Measurements from ENCODE around the gene DEPDC5. TPM values are rescaled to one million over a fixed set of nuclear protein-coding genes. Genes with fewer than 3 reads are reported as not detected.
A peak's percentile ranks its signal among the peaks of the same experiment; 100 is the strongest.

The DEPDC5 gene
- total RNA-seq, 1 donor from 2014 or later: 14.8 TPM

DNA sequence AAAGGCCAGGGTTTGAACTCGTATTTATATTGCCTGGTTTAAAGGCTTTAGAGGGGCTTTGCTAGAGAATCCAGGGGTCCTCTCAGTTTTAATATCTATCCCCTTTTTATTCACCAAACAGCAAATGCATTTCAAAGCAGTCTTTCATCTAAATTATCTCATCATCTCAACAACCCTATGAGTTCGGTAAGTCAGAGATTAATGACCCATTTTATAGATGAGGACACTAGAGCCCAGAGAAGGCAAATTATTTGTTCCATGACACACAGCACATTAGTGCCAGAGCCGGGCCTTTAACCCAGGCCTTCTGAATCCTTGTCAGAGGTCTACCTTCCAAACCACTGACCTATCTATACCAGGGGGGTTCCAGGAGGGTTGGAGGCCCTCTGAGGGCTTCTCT, 173.7 kb downstream of the DEPDC5 start:
- no peak for DNase-seq (ENCODE audit: low spot score)
- Mint-ChIP-seq H3K4me3 (ENCODE audit: unreplicated experiment) (no peak overlapping the region), H3K27me3 (ENCODE audit: low read depth) (peaks cover 5% of the 10 kb centered on the region), H3K27ac (ENCODE audit: unreplicated experiment) (no peak overlapping the region), H3K4me1 (ENCODE audit: low read depth) (no peaks in the 10 kb centered on the region), H3K36me3 (ENCODE audit: low read depth) (no peaks in the 10 kb centered on the region), H3K9me3 (ENCODE audit: low read depth) (peaks cover 2% of the 10 kb centered on the region)
- TF ChIP-seq, protein P1, sequence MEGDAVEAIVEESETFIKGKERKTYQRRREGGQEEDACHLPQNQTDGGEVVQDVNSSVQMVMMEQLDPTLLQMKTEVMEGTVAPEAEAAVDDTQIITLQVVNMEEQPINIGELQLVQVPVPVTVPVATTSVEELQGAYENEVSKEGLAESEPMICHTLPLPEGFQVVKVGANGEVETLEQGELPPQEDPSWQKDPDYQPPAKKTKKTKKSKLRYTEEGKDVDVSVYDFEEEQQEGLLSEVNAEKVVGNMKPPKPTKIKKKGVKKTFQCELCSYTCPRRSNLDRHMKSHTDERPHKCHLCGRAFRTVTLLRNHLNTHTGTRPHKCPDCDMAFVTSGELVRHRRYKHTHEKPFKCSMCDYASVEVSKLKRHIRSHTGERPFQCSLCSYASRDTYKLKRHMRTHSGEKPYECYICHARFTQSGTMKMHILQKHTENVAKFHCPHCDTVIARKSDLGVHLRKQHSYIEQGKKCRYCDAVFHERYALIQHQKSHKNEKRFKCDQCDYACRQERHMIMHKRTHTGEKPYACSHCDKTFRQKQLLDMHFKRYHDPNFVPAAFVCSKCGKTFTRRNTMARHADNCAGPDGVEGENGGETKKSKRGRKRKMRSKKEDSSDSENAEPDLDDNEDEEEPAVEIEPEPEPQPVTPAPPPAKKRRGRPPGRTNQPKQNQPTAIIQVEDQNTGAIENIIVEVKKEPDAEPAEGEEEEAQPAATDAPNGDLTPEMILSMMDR (IDR thresholded peaks at IDR 0.05): no peak

DNA sequence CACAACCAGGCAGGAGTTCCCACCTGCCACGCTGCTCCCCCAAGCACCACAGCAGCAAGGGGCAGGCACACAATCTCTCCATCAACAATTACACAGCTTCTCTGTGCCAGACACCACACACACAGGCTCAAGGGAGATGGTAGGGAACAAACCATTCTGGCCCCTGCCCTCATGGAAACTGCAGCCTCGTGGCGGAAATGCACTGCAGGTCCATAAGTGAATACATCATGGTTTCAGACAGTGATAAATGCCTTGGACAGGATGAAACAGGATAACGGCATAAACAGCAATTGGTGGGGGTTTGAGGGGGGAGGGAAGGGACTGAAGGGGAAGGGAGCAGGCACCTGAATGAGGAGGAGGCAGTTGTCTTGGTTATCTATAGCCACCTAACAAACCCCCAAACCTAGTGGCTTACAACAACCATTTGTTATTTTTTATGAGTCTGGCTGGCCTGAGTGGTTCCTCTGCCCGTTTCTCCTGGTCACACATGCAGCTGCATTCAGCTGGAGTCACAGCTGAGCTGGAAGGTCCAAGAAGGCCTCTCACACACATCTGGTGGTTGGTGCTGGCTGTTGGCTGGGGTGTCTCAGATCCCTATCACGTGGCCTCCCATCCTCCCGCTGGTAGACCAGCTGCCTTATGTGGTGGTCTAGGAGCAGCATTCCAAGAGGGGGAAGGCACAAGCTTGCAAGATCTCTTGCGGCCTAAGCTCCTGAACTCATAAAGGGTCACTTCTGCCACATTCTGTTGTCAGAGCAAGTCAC, 175.5 kb downstream of the DEPDC5 start:
- H3K36me3 Mint-ChIP-seq (ENCODE audit: low read depth): no peaks in the 10 kb centered on the region
- no peak overlapping the region for H3K4me3 Mint-ChIP-seq (ENCODE audit: unreplicated experiment)
- no peak overlapping the region for H3K27ac Mint-ChIP-seq (ENCODE audit: unreplicated experiment)
- DNase-seq (ENCODE audit: low spot score): no peak
- TF ChIP-seq, protein P1 (IDR thresholded peaks at IDR 0.05): no peak
- peaks cover 2% of the 10 kb centered on the region for H3K9me3 Mint-ChIP-seq (ENCODE audit: low read depth)
- H3K4me1 Mint-ChIP-seq (ENCODE audit: low read depth): no peaks in the 10 kb centered on the region
- peaks cover 5% of the 10 kb centered on the region for H3K27me3 Mint-ChIP-seq (ENCODE audit: low read depth)

DNA sequence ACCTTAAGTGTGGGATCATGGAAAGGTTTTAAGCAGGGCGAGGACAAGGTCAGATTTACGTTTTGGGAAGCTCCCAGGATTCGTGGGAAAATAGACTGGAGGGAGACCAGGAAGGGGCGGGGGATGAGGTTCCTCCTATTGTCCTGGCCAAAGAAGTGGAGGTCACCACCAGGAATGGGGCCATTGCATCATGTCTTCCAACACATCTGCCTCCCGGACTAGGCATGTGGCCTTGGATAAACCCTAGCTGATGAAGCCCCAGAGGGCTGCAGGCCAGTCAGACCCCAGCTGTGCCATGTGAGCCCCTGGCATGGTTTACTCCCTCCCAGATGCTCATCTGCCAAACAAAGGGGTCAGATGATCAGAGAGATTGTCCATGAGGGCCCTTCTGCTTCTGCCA, 179.0 kb downstream of the DEPDC5 start:
- Mint-ChIP-seq H3K4me1 (ENCODE audit: low read depth) (no peaks in the 10 kb centered on the region), H3K4me3 (ENCODE audit: unreplicated experiment) (no peak overlapping the region), H3K27ac (ENCODE audit: unreplicated experiment) (no peak overlapping the region), H3K9me3 (ENCODE audit: low read depth) (no peaks in the 10 kb centered on the region), H3K27me3 (ENCODE audit: low read depth) (peaks cover 4% of the 10 kb centered on the region), H3K36me3 (ENCODE audit: low read depth) (no peaks in the 10 kb centered on the region)
- TF ChIP-seq, protein P1 (IDR thresholded peaks at IDR 0.05): no peak
- no peak for DNase-seq (ENCODE audit: low spot score)

DNA sequence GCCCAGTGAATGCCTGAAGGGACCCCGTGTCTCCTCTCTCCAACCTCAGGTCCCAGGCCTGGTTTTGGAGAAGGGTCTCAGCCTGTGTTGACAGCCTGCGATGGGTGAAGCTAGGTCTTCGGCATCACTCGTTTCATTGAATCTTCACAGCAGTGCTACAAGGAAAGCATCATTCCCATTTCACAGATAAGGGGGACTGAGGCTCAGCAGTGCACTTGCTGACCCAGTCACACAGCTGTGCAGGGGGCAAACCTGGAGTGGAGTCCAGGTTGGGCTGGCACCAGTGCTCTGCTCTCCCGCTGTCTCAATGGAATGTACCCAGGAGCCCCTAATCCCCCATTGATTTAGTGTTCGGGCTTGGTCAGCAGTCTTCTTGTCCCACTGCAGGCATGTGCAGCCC, 179.6 kb downstream of the DEPDC5 start:
- Mint-ChIP-seq H3K9me3 (ENCODE audit: low read depth) (no peaks in the 10 kb centered on the region), H3K4me3 (ENCODE audit: unreplicated experiment) (no peak overlapping the region)

DNA sequence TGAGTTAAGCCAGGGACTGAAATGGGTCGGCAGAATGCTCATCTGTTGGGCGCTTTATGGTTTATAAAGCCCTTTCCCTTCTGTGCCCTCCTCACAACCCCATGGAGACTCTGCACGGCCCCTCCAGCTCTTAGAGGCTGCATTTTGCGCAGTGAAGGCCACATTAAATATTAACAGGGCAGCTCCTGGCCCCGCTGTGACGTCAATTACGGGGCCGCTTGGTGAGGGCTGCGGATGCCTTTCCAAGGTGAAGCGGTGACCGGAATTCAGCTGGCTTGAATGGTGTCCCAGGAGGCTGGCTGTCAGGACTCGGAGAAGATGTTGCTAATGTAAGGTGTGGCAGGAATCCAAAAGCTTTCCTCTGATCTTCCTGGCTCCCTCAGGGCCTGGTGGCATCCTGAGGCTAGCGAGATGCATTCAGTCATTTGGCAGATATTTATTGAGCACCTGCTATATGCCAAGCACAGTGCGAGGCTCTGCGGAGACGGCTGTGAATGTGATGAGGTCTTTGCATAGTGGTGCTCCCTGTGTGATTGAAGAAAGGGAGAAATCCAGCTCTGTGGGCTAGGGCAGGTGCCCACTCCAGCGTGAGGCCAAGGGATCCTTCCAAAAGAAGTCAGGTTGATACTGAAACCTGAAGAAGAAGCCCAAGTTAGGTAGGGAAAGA, 180.1 kb downstream of the DEPDC5 start:
- DNase-seq (ENCODE audit: low spot score): peak; percentile 81
- Mint-ChIP-seq H3K27me3 (ENCODE audit: low read depth) (peaks cover 1% of the 10 kb centered on the region), H3K36me3 (ENCODE audit: low read depth) (no peaks in the 10 kb centered on the region), H3K27ac (ENCODE audit: unreplicated experiment) (no peak overlapping the region), H3K9me3 (ENCODE audit: low read depth) (no peaks in the 10 kb centered on the region), H3K4me1 (ENCODE audit: low read depth) (no peaks in the 10 kb centered on the region), H3K4me3 (ENCODE audit: unreplicated experiment) (no peak overlapping the region)
- TF ChIP-seq, protein P1 (IDR thresholded peaks at IDR 0.05): no peak

More for the DNA sequence above, 179.6 kb downstream of the DEPDC5 start:
- Mint-ChIP-seq H3K4me1 (ENCODE audit: low read depth) (no peaks in the 10 kb centered on the region), H3K27me3 (ENCODE audit: low read depth) (peaks cover 1% of the 10 kb centered on the region), H3K36me3 (ENCODE audit: low read depth) (no peaks in the 10 kb centered on the region), H3K27ac (ENCODE audit: unreplicated experiment) (no peak overlapping the region)
- DNase-seq (ENCODE audit: low spot score): peak; percentile 56
- TF ChIP-seq, protein P1 (IDR thresholded peaks at IDR 0.05): no peak

All from chondrocyte (in vitro differentiated cells).